Activated CD4-positive, CD25-positive, alpha-beta regulatory T cell (primary cell): ENCODE measurements around the gene FNDC10.
"Not testable (repeated sequence)": the region's sequence is repeated elsewhere in the genome, so short reads cannot be mapped to it uniquely, and the experiment has no call there.

Experiments
- DNase-seq, 4 experiments: peaks; one replicate each; lab custom pipeline; 2025; lab: John Stamatoyannopoulos, UW

Gene FNDC10

GRCh38 chr1:1567152-1567875, 32.6 kb downstream of the FNDC10 start:
- no peak for DNase-seq

GRCh38 chr1:1565340-1565739, 34.6 kb downstream of the FNDC10 start:
- no peak for DNase-seq

- DNase-seq: no peak
These were observed 35.7 kb downstream of the FNDC10 start for GRCh38 chr1:1564268-1564667.

- DNase-seq: no peak
These were observed 36.2 kb downstream of the FNDC10 start for GRCh38 chr1:1563688-1564087.

GRCh38 chr1:1562556-1563195, 37.3 kb downstream of the FNDC10 start:
- no peak for DNase-seq

GRCh38 chr1:1561801-1562470, 38.0 kb downstream of the FNDC10 start:
- no peak for DNase-seq

GRCh38 chr1:1560178-1560577, 39.8 kb downstream of the FNDC10 start:
- DNase-seq: no peak

- no peak for DNase-seq
These were observed 40.9 kb downstream of the FNDC10 start for GRCh38 chr1:1559066-1559465.

- no peak for DNase-seq
These were observed 41.3 kb downstream of the FNDC10 start for GRCh38 chr1:1558591-1558990.

GRCh38 chr1:1557688-1558087, 42.2 kb downstream of the FNDC10 start:
- DNase-seq: not testable (repeated sequence)

- DNase-seq: not testable (repeated sequence)
These were observed 43.0 kb downstream of the FNDC10 start for GRCh38 chr1:1556961-1557360.

- no peak for DNase-seq
These were observed 43.4 kb downstream of the FNDC10 start for GRCh38 chr1:1556505-1556904.

- no peak for DNase-seq
These were observed 44.7 kb downstream of the FNDC10 start for GRCh38 chr1:1554926-1555915.

- DNase-seq: no peak
These were observed 45.4 kb downstream of the FNDC10 start for GRCh38 chr1:1554550-1554925.

GRCh38 chr1:1553821-1554494, 46.0 kb downstream of the FNDC10 start:
- DNase-seq: no peak

- DNase-seq: no peak
These were observed 47.7 kb downstream of the FNDC10 start for GRCh38 chr1:1552263-1552639.

GRCh38 chr1:1551524-1552262, 48.2 kb downstream of the FNDC10 start:
- DNase-seq: no peak

- no peak for DNase-seq
These were observed 49.1 kb downstream of the FNDC10 start for GRCh38 chr1:1550591-1551432.

GRCh38 chr1:1550087-1550486, 49.8 kb downstream of the FNDC10 start:
- no peak for DNase-seq

GRCh38 chr1:1548591-1548990, 51.3 kb downstream of the FNDC10 start:
- no peak for DNase-seq
